IgD-negative memory B cell (primary cell): ENCODE data around the gene B3GNT3. TPM values are rescaled to one million over a fixed set of nuclear protein-coding genes. Genes with fewer than 3 reads are reported as not detected.

Source experiments
- H3K27ac Mint-ChIP-seq, 3 donors: one replicate each; pipeline ENCODE4 v1.8.0; 2020 to 2022; ENCODE audit warnings: mild to moderate bottlenecking in 3 of 3, mixed read lengths in 3 of 3, moderate library complexity in 1 of 3
- H3K27me3 Mint-ChIP-seq: one replicate; pipeline ENCODE4 v1.8.0; 2021; ENCODE audit warnings: mixed read lengths
- H3K36me3 Mint-ChIP-seq: one replicate; pipeline ENCODE4 v1.8.0; 2020; ENCODE audit warnings: mild to moderate bottlenecking, mixed read lengths
- H3K4me1 Mint-ChIP-seq, 3 donors: one replicate each; pipeline ENCODE4 v1.8.0; 2020 to 2022; ENCODE audit warnings: mixed read lengths in 3 of 3, mild to moderate bottlenecking in 1 of 3
- H3K4me3 Mint-ChIP-seq, 4 donors: one replicate each; pipeline ENCODE4 v1.8.0; 2020 to 2022; ENCODE audit warnings: mild to moderate bottlenecking in 4 of 4, mixed read lengths in 4 of 4, moderate library complexity in 3 of 4
- H3K9me3 Mint-ChIP-seq, 3 donors: one replicate each; pipeline ENCODE4 v1.8.0; 2020 to 2021; ENCODE audit warnings: mixed read lengths in 3 of 3, mild to moderate bottlenecking in 1 of 3
- polyA plus RNA-seq: library from polyadenylated mRNA; unstranded; fragments of 300-500 nt; fragmentation: Illumina TruSeq; gene quantifications from one replicate; pipeline ENCODE4 v1.2.3, GENCODE V29; 2021

B3GNT3 gene
- polyA plus RNA-seq, 1 donor from 2014 or later, result not detected

- H3K27ac Mint-ChIP-seq, result peak overlapping the region; percentile 80 to 96 (median 81)
- H3K4me1 Mint-ChIP-seq, result peaks cover 11 to 27% (median 23%) of the 10 kb centered on the region in 3 donors
- peak overlapping the region in 3 of 4 donors; percentile 41 to 86 (median 64) for H3K4me3 Mint-ChIP-seq
- no peaks in the 10 kb centered on the region for H3K27me3 Mint-ChIP-seq
- peaks cover 3% of the 10 kb centered on the region for H3K36me3 Mint-ChIP-seq
- no peaks in the 10 kb centered on the region for H3K9me3 Mint-ChIP-seq
Measured at GRCh38 chr19:17862711-17863519, 68.0 kb downstream of the B3GNT3 start.

Other genes starting within 250 kb of the B3GNT3 start
- 11.5 TPM for gene COLGALT1, start 239.5 kb upstream of the B3GNT3 start, polyA plus RNA-seq
- gene UNC13A, start 106.8 kb upstream of the B3GNT3 start, polyA plus RNA-seq, result not detected
- 50.3 TPM for gene MAP1S, start 75.7 kb upstream of the B3GNT3 start, polyA plus RNA-seq
- gene FCHO1, start 43.7 kb upstream of the B3GNT3 start, polyA plus RNA-seq, result 42.4 TPM
- 1.7 TPM for gene INSL3, start 26.4 kb downstream of the B3GNT3 start, polyA plus RNA-seq
- 56.3 TPM for gene JAK3, start 52.8 kb downstream of the B3GNT3 start, polyA plus RNA-seq
- gene RPL18A, start 64.8 kb downstream of the B3GNT3 start, polyA plus RNA-seq, result 5,234 TPM
- not detected for gene SLC5A5, start 76.8 kb downstream of the B3GNT3 start, polyA plus RNA-seq
- 63.7 TPM for gene CCDC124, start 137.9 kb downstream of the B3GNT3 start, polyA plus RNA-seq
- gene KCNN1, start 172.0 kb downstream of the B3GNT3 start, polyA plus RNA-seq, result not detected
- gene ARRDC2, start 213.0 kb downstream of the B3GNT3 start, polyA plus RNA-seq, result 42.4 TPM